ENCODE measurements around the gene MAS1L.

Gene MAS1L

GRCh38 chr6:29483735-29484134, 4.0 kb downstream of the MAS1L start:
- no peaks in the 10 kb centered on the region for H3K9me3 ChIP-seq (ENCODE audit: insufficient read depth, low read length)
- no peak overlapping the region for H3K4me2 ChIP-seq (ENCODE audit: low read depth, low read length, poor library complexity, severe bottlenecking)
- no peaks in the 10 kb centered on the region for H3K79me2 ChIP-seq (ENCODE audit: insufficient read depth, low read length)
- no peaks in the 10 kb centered on the region for H3K9me2 ChIP-seq (replicated peaks; ENCODE audit: insufficient read depth, low read length)
- no peak for TF ChIP-seq EZH2phosphoT487 (conservative IDR thresholded peaks at IDR 0.05; ENCODE audit: low read length)
- TF ChIP-seq, protein P1, sequence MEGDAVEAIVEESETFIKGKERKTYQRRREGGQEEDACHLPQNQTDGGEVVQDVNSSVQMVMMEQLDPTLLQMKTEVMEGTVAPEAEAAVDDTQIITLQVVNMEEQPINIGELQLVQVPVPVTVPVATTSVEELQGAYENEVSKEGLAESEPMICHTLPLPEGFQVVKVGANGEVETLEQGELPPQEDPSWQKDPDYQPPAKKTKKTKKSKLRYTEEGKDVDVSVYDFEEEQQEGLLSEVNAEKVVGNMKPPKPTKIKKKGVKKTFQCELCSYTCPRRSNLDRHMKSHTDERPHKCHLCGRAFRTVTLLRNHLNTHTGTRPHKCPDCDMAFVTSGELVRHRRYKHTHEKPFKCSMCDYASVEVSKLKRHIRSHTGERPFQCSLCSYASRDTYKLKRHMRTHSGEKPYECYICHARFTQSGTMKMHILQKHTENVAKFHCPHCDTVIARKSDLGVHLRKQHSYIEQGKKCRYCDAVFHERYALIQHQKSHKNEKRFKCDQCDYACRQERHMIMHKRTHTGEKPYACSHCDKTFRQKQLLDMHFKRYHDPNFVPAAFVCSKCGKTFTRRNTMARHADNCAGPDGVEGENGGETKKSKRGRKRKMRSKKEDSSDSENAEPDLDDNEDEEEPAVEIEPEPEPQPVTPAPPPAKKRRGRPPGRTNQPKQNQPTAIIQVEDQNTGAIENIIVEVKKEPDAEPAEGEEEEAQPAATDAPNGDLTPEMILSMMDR (IDR thresholded peaks at IDR 0.05; ENCODE audit: insufficient read depth, low read length, poor library complexity, severe bottlenecking): no peak
- H4K20me1 ChIP-seq (ENCODE audit: low read depth, low read length): no peaks in the 10 kb centered on the region
- no peak overlapping the region for H3K4me3 ChIP-seq (ENCODE audit: insufficient read depth, low read length, poor library complexity, severe bottlenecking)
- no peak overlapping the region for H2AFZ ChIP-seq (ENCODE audit: low read depth, low read length, severe bottlenecking)
- no peak overlapping the region for H3K27ac ChIP-seq (ENCODE audit: low read depth, low read length)
- H3F3A ChIP-seq (ENCODE audit: insufficient read depth): no peaks in the 10 kb centered on the region
- no peaks in the 10 kb centered on the region for H3K36me3 ChIP-seq (ENCODE audit: low read length)
- no peaks in the 10 kb centered on the region for H3K27me3 ChIP-seq (ENCODE audit: low read length)
- no peak overlapping the region for H3K9ac ChIP-seq (ENCODE audit: low read length)

GRCh38 chr6:29483186-29483585, 4.6 kb downstream of the MAS1L start:
- no peaks in the 10 kb centered on the region for H3K79me2 ChIP-seq (ENCODE audit: insufficient read depth, low read length)
- no peak overlapping the region for H3K4me2 ChIP-seq (ENCODE audit: low read depth, low read length, poor library complexity, severe bottlenecking)
- H3K4me3 ChIP-seq (ENCODE audit: insufficient read depth, low read length, poor library complexity, severe bottlenecking): no peak overlapping the region
- H4K20me1 ChIP-seq (ENCODE audit: low read depth, low read length): no peaks in the 10 kb centered on the region
- no peaks in the 10 kb centered on the region for H3K27me3 ChIP-seq (ENCODE audit: low read length)
- H3K27ac ChIP-seq (ENCODE audit: low read depth, low read length): no peak overlapping the region
- H3K9me3 ChIP-seq (ENCODE audit: insufficient read depth, low read length): no peaks in the 10 kb centered on the region
- H2AFZ ChIP-seq (ENCODE audit: low read depth, low read length, severe bottlenecking): no peak overlapping the region
- TF ChIP-seq, protein P1 (IDR thresholded peaks at IDR 0.05; ENCODE audit: insufficient read depth, low read length, poor library complexity, severe bottlenecking): no peak
- no peak for TF ChIP-seq EZH2phosphoT487 (conservative IDR thresholded peaks at IDR 0.05; ENCODE audit: low read length)
- H3K9me2 ChIP-seq (replicated peaks; ENCODE audit: insufficient read depth, low read length): no peaks in the 10 kb centered on the region
- no peaks in the 10 kb centered on the region for H3F3A ChIP-seq (ENCODE audit: insufficient read depth)
- H3K9ac ChIP-seq (ENCODE audit: low read length): no peak overlapping the region
- H3K36me3 ChIP-seq (ENCODE audit: low read length): no peaks in the 10 kb centered on the region

DNA sequence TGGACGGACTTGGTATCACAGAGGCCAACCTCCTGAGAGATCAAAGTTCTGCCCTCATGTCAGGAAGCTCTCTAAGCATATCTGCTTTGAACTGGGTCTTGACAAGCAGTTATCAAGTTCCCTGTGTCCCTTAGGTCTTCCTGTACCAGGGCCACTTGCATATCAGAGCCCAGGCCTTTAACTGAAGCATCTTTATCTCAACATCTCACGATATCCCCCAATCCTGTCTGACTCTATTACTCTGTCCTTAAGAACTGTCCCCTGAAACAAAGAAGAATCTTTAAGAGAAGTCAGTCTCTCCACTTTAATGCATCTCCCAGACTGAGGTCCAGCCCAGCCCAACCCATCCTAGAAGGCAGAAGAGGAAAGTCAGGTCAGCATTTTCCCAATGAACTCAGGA, 8.2 kb downstream of the MAS1L start:
- H2AFZ ChIP-seq (ENCODE audit: low read depth, low read length, severe bottlenecking): no peak overlapping the region
- H3K9me2 ChIP-seq (replicated peaks; ENCODE audit: insufficient read depth, low read length): no peaks in the 10 kb centered on the region
- H3K27ac ChIP-seq (ENCODE audit: low read depth, low read length): no peak overlapping the region
- no peaks in the 10 kb centered on the region for H3K27me3 ChIP-seq (ENCODE audit: low read length)
- H4K20me1 ChIP-seq (ENCODE audit: low read depth, low read length): no peaks in the 10 kb centered on the region
- H3K79me2 ChIP-seq (ENCODE audit: insufficient read depth, low read length): no peaks in the 10 kb centered on the region
- no peak for TF ChIP-seq EZH2phosphoT487 (conservative IDR thresholded peaks at IDR 0.05; ENCODE audit: low read length)
- TF ChIP-seq, protein P1 (IDR thresholded peaks at IDR 0.05; ENCODE audit: insufficient read depth, low read length, poor library complexity, severe bottlenecking): no peak
- H3K9ac ChIP-seq (ENCODE audit: low read length): no peak overlapping the region
- no peaks in the 10 kb centered on the region for H3K36me3 ChIP-seq (ENCODE audit: low read length)
- no peak overlapping the region for H3K4me2 ChIP-seq (ENCODE audit: low read depth, low read length, poor library complexity, severe bottlenecking)
- H3K4me3 ChIP-seq (ENCODE audit: insufficient read depth, low read length, poor library complexity, severe bottlenecking): no peak overlapping the region
- no peaks in the 10 kb centered on the region for H3K9me3 ChIP-seq (ENCODE audit: insufficient read depth, low read length)
- H3F3A ChIP-seq (ENCODE audit: insufficient read depth): no peaks in the 10 kb centered on the region
